Heart right ventricle (tissue), 16 donors: ENCODE data around the gene PDHX. TPM values are rescaled to one million over a fixed set of nuclear protein-coding genes. Genes with fewer than 3 reads are reported as not detected.

ENCODE experiments used
- ATAC-seq, 8 donors: fragments of 200-7000 bp; cut with Tn5 transposase; one replicate each; pipeline ENCODE4 v1.9.1; 2020; ENCODE audit warnings: mild to moderate bottlenecking in 8 of 8, moderate library complexity in 8 of 8, moderate number of reproducible peaks in 1 of 8
- DNase-seq, 2 donors: peaks; one replicate each; pipeline ENCODE4 v3.0.0-alpha.2; 2020
- H3K27ac ChIP-seq, 10 donors: fragments of 200-600 bp; sonication (generic) in 2 of 10; one replicate each; pipeline versions ENCODE4 v1.5.0 to v1.8.0; 2020 to 2022; ENCODE audit warnings: mild to moderate bottlenecking in 3 of 10
- H3K27me3 ChIP-seq, 7 donors: fragments of 200-600 bp; one replicate each; pipeline ENCODE4 v1.8.0; 2021 to 2022; ENCODE audit warnings: mild to moderate bottlenecking in 2 of 7
- H3K36me3 ChIP-seq, 9 donors: fragments of 200-600 bp; sonication (generic) in 1 of 9; one replicate each; pipeline versions ENCODE4 v1.5.0 to v1.8.0; 2020 to 2022; ENCODE audit warnings: mild to moderate bottlenecking in 2 of 9
- H3K4me1 ChIP-seq, 9 donors: fragments of 200-600 bp; sonication (generic) in 1 of 9; one replicate each; pipeline versions ENCODE4 v1.5.0 to v1.8.0; 2020 to 2022; ENCODE audit warnings: mild to moderate bottlenecking in 4 of 9
- H3K4me3 ChIP-seq, 10 donors: fragments of 200-600 bp; sonication (generic) in 2 of 10; one replicate each; pipeline versions ENCODE4 v1.5.0 to v1.8.0; 2020 to 2022; ENCODE audit warnings: mild to moderate bottlenecking in 7 of 10, moderate library complexity in 2 of 10
- H3K9me3 ChIP-seq, 11 donors: fragments of 200-600 bp in 10 of 11; sonication (generic) in 2 of 11; one replicate each; pipeline versions ENCODE4 v1.5.0 to v1.8.0; 2013 to 2022; ENCODE audit warnings: mild to moderate bottlenecking in 2 of 11, control low read depth in 1 of 11, moderate library complexity in 1 of 11
- WGBS, 2 donors: extraction: QIAGEN DNeasy Blood & Tissue Kit; methylation state at CpG; one replicate each; pipeline ENCODE4 v1.1.7; 2013; ENCODE audit warnings: inconsistent platforms in 1 of 2; 5-methylcytosine and 5-hydroxymethylcytosine counted together
- intact Hi-C, 10 donors: fragments of 100-400 bp; cut with DNase I; formaldehyde crosslinking; loops; one replicate each; pipeline versions ENCODE4 v1.11.1 to v1.14.2; 2022
- polyA plus RNA-seq, 2 donors: library from polyadenylated mRNA; stranded (reverse); fragments of 200-250 nt; gene quantifications; one replicate each; pipeline ENCODE4 v1.2.3, GENCODE V29; 2013
- total RNA-seq, 10 donors: library from RNA; stranded (reverse); fragmentation: NEBNext Ultra II Directional in 3 of 10; extraction: Animal tissue kit (Norgen Biotek cat#: 25700) in 3 of 10; gene quantifications; one replicate each; pipeline versions ENCODE4 v1.2.1 to v1.2.4, GENCODE V29; 2021 to 2023
- TF ChIP-seq, protein P1 (sequence below), 9 donors: fragments of 200-600 bp; sonication (generic) in 2 of 9; IDR thresholded peaks; one replicate each; pipeline versions ENCODE4 v1.5.0 to v1.8.0; 2021 to 2022; ENCODE audit warnings: antibody characterized with exemption in 9 of 9, mild to moderate bottlenecking in 5 of 9, moderate library complexity in 1 of 9
- donor health status: Arrhythmogenic right ventricular cardiomyopathy.
- donor health status: ischemic (EF 13 %, LVEDD 7.1; RV severe dilation, severe dysfunction).
- donor health status: healthy with polysubstance abuse.
- donor health status: DM: no; HTN: yes; CAD: no.
- donor health status: DM: no; HTN: no; CAD: no.
- donor health status: ischemic (EF 25% LVEDD 6.9; RV normal size, moderate dysfunction).
- donor health status: ischemic (EF 25% LVEDD 5.7; RV mildly dilated, moderate dysfunction).
- donor health status: healthy.
- donor health status: DM: yes; HTN: yes; CAD: no.
- donor health status: Ischemic cardiomyopathy.
- donor health status: ischemic (EF 35%, LVEDD 5.7; RV mildly dilated, moderate dysfunction).
- donor health status: nonischemic (EF 11% LVEDD 7.7; RV severe dilation, severe dysfunction).
- donor health status: DM: yes; HTN: yes; CAD: no.
- donor health status: PGD.
- donor health status: ischemic (EF 29% LVEDD 5.4; RV normal size, mild dysfunction).
- donor health status: nonischemic (EF 23%, LVEDD 6.1; RV moderate dilation, normal function).

The PDHX gene
- total and polyA plus RNA-seq, 12 donors = 52.7 to 203 (median 171) TPM

DNA sequence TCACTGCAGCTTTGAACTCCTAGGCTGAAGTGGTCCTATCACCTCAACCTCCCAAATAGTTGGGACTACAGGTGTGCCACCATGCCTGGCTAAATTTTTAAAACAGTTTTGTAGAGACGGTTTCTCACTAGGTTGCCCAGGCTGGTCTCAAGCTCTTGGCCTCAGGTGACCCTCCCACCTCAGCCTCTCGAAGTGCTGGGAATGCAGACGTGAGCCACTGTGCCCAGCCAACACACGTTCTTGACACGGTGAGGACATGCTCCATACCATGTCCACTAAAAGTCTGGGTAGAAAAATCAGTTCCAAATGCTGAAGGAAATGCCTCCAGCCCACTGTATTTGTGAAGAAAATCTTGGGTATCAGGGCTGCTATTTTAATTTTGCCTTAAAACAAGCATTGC is 46.9 kb downstream of the PDHX start:
- peaks cover 0 to 20% (median 4%) of the 10 kb centered on the region in 9 donors for H3K4me1 ChIP-seq
- intact Hi-C loops = no loop called here
- H3K27me3 ChIP-seq = no peaks in the 10 kb centered on the region
- TF ChIP-seq, protein P1, sequence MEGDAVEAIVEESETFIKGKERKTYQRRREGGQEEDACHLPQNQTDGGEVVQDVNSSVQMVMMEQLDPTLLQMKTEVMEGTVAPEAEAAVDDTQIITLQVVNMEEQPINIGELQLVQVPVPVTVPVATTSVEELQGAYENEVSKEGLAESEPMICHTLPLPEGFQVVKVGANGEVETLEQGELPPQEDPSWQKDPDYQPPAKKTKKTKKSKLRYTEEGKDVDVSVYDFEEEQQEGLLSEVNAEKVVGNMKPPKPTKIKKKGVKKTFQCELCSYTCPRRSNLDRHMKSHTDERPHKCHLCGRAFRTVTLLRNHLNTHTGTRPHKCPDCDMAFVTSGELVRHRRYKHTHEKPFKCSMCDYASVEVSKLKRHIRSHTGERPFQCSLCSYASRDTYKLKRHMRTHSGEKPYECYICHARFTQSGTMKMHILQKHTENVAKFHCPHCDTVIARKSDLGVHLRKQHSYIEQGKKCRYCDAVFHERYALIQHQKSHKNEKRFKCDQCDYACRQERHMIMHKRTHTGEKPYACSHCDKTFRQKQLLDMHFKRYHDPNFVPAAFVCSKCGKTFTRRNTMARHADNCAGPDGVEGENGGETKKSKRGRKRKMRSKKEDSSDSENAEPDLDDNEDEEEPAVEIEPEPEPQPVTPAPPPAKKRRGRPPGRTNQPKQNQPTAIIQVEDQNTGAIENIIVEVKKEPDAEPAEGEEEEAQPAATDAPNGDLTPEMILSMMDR (IDR thresholded peaks at IDR 0.05) = no peak
- peaks cover 0 to 62% (median 12%) of the 10 kb centered on the region in 9 donors for H3K36me3 ChIP-seq
- no peak overlapping the region for H3K27ac ChIP-seq
- ATAC-seq (no peak), DNase-seq (no peak)
- no peak overlapping the region for H3K4me3 ChIP-seq
- WGBS, 2 donors = 70% methylated on average over 5 of the region's 5 CpGs
- no peaks in the 10 kb centered on the region for H3K9me3 ChIP-seq

DNA sequence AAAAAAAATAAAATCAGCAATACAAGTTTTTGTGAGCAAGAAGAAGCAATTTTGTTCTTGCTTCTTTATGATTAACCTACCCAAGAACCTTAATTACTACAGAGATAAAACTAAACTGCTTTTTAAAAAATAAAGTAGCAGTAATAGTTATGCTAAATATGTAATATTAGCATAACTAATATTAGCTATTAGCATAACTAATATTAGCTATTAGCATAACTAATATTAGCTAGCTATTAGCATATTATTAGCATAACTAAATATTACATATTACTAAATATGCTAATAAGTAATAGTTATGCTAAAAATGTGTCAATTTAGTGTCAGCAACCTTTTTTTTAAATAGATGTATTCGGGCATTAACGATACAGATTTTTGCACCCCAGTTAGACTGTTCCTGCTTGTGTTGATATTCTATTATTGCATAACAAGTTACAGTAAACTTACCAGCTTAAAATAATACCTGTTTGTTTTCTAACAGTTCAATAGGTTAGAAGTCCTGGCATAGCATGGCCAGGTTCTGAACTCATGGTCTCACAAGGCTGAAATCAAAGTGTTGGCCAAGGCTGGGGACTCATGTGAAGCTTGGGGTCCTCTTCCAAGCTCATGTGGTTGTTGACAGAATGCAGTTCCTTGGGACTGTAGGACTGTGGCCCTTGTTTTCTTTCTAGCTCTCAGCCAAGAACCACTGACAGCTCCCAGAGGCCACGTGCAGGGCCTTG is 48.4 kb downstream of the PDHX start:
- intact Hi-C loops = no loop called here
- peaks cover 0 to 19% (median 4%) of the 10 kb centered on the region in 9 donors for H3K4me1 ChIP-seq
- peaks cover 0 to 62% (median 12%) of the 10 kb centered on the region in 9 donors for H3K36me3 ChIP-seq
- H3K9me3 ChIP-seq = no peaks in the 10 kb centered on the region
- no peaks in the 10 kb centered on the region for H3K27me3 ChIP-seq
- no peak overlapping the region for H3K4me3 ChIP-seq
- WGBS, 2 donors = 67 to 83% methylated on average over 3 of the region's 3 CpGs
- ATAC-seq (no peak), DNase-seq (no peak)
- TF ChIP-seq, protein P1 (IDR thresholded peaks at IDR 0.05) = no peak
- no peak overlapping the region for H3K27ac ChIP-seq

DNA sequence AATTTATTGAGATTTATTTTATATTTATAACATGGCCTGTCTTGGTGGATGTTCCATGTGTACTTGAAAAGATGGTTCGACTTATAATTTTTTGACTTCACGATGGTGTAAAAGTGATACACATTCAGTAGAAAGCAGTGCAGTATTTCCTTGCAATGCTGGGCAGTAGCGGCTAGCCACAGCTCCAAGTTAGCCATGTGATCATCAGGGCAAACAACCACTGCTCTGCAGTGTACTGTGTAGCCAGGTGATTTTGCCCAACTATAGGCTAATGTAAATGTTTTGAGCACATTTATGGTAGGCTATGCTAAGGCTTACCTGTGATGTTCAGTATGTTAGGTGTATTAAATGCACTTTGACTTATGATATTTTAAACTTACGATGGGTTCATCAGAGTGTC is 52.4 kb downstream of the PDHX start:
- intact Hi-C loops = no loop called here
- H3K36me3 ChIP-seq = peaks cover 0 to 84% (median 18%) of the 10 kb centered on the region in 9 donors
- 98 to 99% methylated on average over 4 of the region's 4 CpGs for WGBS, 2 donors
- H3K9me3 ChIP-seq = no peaks in the 10 kb centered on the region
- TF ChIP-seq, protein P1 (IDR thresholded peaks at IDR 0.05) = no peak
- peaks cover 0 to 7% (median 0%) of the 10 kb centered on the region in 9 donors for H3K4me1 ChIP-seq
- no peak overlapping the region for H3K27ac ChIP-seq
- no peak overlapping the region for H3K4me3 ChIP-seq
- ATAC-seq (no peak), DNase-seq (no peak)
- no peaks in the 10 kb centered on the region for H3K27me3 ChIP-seq

DNA sequence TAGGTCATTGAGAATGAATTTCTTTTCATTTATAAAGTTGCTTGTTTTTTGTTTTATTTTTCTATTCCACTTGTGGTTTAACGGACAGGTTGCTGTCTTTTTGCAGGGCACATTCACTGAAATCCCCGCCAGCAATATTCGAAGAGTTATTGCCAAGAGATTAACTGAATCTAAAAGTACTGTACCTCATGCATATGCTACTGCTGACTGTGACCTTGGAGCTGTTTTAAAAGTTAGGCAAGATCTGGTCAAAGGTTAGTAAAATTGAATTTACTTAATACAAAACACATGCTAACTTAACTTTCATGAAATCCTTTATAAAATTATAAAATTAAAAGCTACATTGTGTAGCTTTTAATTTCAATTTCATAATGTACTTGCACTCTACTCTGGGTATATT is 53.6 kb downstream of the PDHX start:
- peak overlapping the region in 1 of 10 donors; percentile 52 for H3K27ac ChIP-seq
- H3K36me3 ChIP-seq = peaks cover 0 to 91% (median 18%) of the 10 kb centered on the region in 9 donors
- peak in 1 of 8 donors; percentile 55 for ATAC-seq
- H3K9me3 ChIP-seq = no peaks in the 10 kb centered on the region
- H3K4me1 ChIP-seq = peaks cover 0 to 7% (median 0%) of the 10 kb centered on the region in 9 donors
- TF ChIP-seq, protein P1 (IDR thresholded peaks at IDR 0.05) = no peak
- DNase-seq = no peak
- H3K27me3 ChIP-seq = no peaks in the 10 kb centered on the region
- WGBS, 2 donors = 49 to 59% methylated on average over 3 of the region's 3 CpGs
- intact Hi-C loops = no loop called here
- H3K4me3 ChIP-seq = no peak overlapping the region
